MM.1S (cell line): ENCODE results near the gene SRRM1.
A peak's percentile ranks its signal among the peaks of the same experiment; 100 is the strongest.

Source experiments
- DNase-seq: peaks from one replicate; pipeline ENCODE4 v3.0.0-alpha.2; 2015
- H2AFZ ChIP-seq: fragments of 300-600 bp; sonication (generic); 2 replicates; pipeline ENCODE4 v1.6.0; 2016; ENCODE audit warnings: antibody characterized with exemption, low read length
- H3F3A ChIP-seq: fragments of 300-600 bp; sonication (generic); 2 replicates; pipeline ENCODE4 v1.6.1; 2016; ENCODE audit warnings: mild to moderate bottlenecking, antibody characterized with exemption, low read length, moderate library complexity, mixed read lengths; ENCODE audit not compliant: insufficient read depth
- H3K27ac ChIP-seq: fragments of 300-600 bp; sonication (generic); 2 replicates; pipeline ENCODE4 v1.5.1; 2016; ENCODE audit warnings: mild to moderate bottlenecking, low read length
- H3K27me3 ChIP-seq: fragments of 300-600 bp; sonication (generic); replicated peaks from 2 replicates; pipeline ENCODE4 v1.6.0; 2016; ENCODE audit warnings: low read length; ENCODE audit not compliant: insufficient read depth
- H3K36me3 ChIP-seq: fragments of 300-600 bp; sonication (generic); replicated peaks from 2 replicates; pipeline ENCODE4 v1.6.1; 2016; ENCODE audit warnings: mild to moderate bottlenecking, low read length, mixed read lengths; ENCODE audit not compliant: insufficient read depth
- H3K4me1 ChIP-seq: fragments of 300-600 bp; sonication (generic); 2 replicates; pipeline ENCODE4 v1.6.1; 2016; ENCODE audit warnings: low read length, mixed read lengths
- H3K4me2 ChIP-seq: fragments of 300-600 bp; sonication (generic); 2 replicates; pipeline ENCODE4 v1.6.0; 2016; ENCODE audit warnings: low read depth, low read length
- H3K4me3 ChIP-seq: fragments of 300-600 bp; sonication (generic); 2 replicates; pipeline ENCODE4 v1.5.1; 2016; ENCODE audit warnings: low read length, mixed read lengths
- H3K79me2 ChIP-seq: fragments of 300-600 bp; sonication (generic); 2 replicates; pipeline ENCODE4 v1.6.1; 2016; ENCODE audit warnings: mixed run types, low read length, mixed read lengths
- H3K9ac ChIP-seq: fragments of 300-600 bp; sonication (generic); 2 replicates; pipeline ENCODE4 v1.6.1; 2016; ENCODE audit warnings: low read length, mixed read lengths
- H3K9me2 ChIP-seq: fragments of 300-600 bp; sonication (generic); replicated peaks from 2 replicates; pipeline ENCODE4 v1.6.1; 2016; ENCODE audit warnings: mild to moderate bottlenecking, low read length, mixed read lengths; ENCODE audit not compliant: insufficient read depth
- H3K9me3 ChIP-seq: fragments of 300-600 bp; sonication (generic); replicated peaks from 2 replicates; pipeline ENCODE4 v1.6.1; 2016; ENCODE audit warnings: mild to moderate bottlenecking, low read length, mixed read lengths; ENCODE audit not compliant: insufficient read depth
- H4K20me1 ChIP-seq: fragments of 300-600 bp; sonication (generic); 2 replicates; pipeline ENCODE4 v1.6.1; 2016; ENCODE audit warnings: mild to moderate bottlenecking, low read length, moderate library complexity, mixed read lengths; ENCODE audit not compliant: insufficient read depth
- EZH2 ChIP-seq: fragments of 300-600 bp; sonication (generic); optimal IDR thresholded peaks from 2 replicates; pipeline ENCODE3; 2017; ENCODE audit warnings: low read depth, mild to moderate bottlenecking, antibody characterized with exemption, low read length, mixed read lengths
- EZH2phosphoT487 ChIP-seq: fragments of 300-600 bp; sonication (generic); IDR thresholded peaks from 2 replicates; pipeline ENCODE4 v1.6.1; 2018; ENCODE audit warnings: antibody characterized with exemption, low read length
- TF ChIP-seq, protein P1 (sequence below): fragments of 300-600 bp; sonication (generic); IDR thresholded peaks from 2 replicates; pipeline ENCODE4 v1.5.1; 2016; ENCODE audit warnings: antibody characterized with exemption, low read length, mixed read lengths

SRRM1 gene

DNA sequence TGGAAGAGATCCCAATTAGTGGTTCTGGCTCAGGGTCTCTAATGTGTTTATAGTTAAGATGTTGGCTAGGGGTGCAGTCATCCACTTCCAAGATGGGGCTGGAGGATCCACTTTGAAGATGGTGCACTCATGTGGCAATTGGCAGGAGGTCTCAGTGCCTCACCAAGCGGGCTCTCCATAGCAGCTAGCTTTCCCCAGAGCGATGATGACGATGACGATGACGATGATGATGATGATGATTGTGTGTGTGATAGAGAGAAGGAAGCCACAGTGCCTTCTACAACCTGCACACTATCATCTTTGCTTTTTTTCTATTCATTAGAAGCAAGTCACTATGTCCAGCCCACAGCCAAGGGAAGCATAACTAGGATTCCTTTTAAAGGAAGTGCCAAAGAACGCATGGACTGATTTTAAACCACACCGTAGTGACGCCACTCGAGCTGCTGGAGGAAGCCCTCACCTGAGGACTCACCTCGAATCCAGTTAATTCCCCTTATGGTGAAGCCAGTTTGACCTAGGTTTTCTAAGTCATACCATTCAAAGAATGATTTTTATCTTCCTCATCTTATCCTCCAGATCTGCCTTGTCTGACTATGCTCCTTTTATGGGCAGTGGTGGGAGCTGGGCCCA lies 49.4 kb downstream of the SRRM1 start:
- Histone ChIP-seq H2AFZ (no peak overlapping the region), H3K9ac (no peak overlapping the region), H3K27me3 (no peaks in the 10 kb centered on the region), H3K9me2 (no peaks in the 10 kb centered on the region), H3K9me3 (no peaks in the 10 kb centered on the region), H3K36me3 (no peaks in the 10 kb centered on the region), H3K4me1 (peaks cover 11% of the 10 kb centered on the region), H3K79me2 (no peaks in the 10 kb centered on the region), H4K20me1 (no peaks in the 10 kb centered on the region), H3K4me3 (no peak overlapping the region), H3K4me2 (no peak overlapping the region), H3F3A (0 out of 2 replicates have a peak, but pooled peaks cover 3% of the 10 kb centered on the region), H3K27ac (no peak overlapping the region)
- no peak for DNase-seq
- TF ChIP-seq, protein P1, sequence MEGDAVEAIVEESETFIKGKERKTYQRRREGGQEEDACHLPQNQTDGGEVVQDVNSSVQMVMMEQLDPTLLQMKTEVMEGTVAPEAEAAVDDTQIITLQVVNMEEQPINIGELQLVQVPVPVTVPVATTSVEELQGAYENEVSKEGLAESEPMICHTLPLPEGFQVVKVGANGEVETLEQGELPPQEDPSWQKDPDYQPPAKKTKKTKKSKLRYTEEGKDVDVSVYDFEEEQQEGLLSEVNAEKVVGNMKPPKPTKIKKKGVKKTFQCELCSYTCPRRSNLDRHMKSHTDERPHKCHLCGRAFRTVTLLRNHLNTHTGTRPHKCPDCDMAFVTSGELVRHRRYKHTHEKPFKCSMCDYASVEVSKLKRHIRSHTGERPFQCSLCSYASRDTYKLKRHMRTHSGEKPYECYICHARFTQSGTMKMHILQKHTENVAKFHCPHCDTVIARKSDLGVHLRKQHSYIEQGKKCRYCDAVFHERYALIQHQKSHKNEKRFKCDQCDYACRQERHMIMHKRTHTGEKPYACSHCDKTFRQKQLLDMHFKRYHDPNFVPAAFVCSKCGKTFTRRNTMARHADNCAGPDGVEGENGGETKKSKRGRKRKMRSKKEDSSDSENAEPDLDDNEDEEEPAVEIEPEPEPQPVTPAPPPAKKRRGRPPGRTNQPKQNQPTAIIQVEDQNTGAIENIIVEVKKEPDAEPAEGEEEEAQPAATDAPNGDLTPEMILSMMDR = no peak
- TF ChIP-seq EZH2 (no peak), EZH2phosphoT487 (no peak)

DNA sequence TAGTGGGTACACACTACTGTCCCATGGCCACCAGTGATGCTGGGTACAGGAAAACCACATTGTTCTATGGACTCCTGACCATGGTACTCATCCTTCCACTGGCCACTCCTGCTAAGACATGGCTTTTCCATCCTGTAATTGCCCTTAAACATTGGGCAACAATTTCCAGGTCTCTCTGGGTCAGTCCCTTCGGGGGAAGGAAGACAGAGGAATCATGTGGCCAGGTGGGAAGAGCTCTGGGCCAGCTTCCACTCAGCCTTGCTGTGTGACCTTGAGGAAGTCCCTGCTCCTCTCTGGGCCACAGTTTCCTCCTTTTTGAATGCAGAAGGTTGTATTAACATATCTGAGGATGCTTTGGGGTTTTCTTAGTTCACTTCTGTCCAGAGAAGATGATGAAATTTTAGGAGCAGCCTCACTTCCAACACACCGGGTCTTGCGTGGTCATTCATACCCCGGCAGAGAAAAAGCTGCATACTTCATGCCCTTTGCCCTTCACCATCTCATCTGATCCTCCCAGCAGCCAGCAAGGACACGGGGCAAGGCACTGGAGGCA lies 50.8 kb downstream of the SRRM1 start:
- Histone ChIP-seq H3K9ac (no peak overlapping the region; the same call in 1 of the 2 replicates), H3K9me3 (no peaks in the 10 kb centered on the region), H3K4me2 (peak overlapping the region; percentile 49), H3K4me3 (peak overlapping the region; percentile 13; the same call in 1 of the 2 replicates), H3K79me2 (no peaks in the 10 kb centered on the region), H2AFZ (peak overlapping the region; percentile 33), H3K27me3 (no peaks in the 10 kb centered on the region), H3K27ac (peak overlapping the region; percentile 39; the same call in 1 of the 2 replicates), H3K4me1 (peaks cover 11% of the 10 kb centered on the region), H3K36me3 (no peaks in the 10 kb centered on the region), H3K9me2 (no peaks in the 10 kb centered on the region), H3F3A (0 out of 2 replicates have a peak, but pooled peaks cover 3% of the 10 kb centered on the region), H4K20me1 (no peaks in the 10 kb centered on the region)
- no peak for TF ChIP-seq EZH2
- TF ChIP-seq EZH2phosphoT487 = no peak
- DNase-seq = no peak

DNA sequence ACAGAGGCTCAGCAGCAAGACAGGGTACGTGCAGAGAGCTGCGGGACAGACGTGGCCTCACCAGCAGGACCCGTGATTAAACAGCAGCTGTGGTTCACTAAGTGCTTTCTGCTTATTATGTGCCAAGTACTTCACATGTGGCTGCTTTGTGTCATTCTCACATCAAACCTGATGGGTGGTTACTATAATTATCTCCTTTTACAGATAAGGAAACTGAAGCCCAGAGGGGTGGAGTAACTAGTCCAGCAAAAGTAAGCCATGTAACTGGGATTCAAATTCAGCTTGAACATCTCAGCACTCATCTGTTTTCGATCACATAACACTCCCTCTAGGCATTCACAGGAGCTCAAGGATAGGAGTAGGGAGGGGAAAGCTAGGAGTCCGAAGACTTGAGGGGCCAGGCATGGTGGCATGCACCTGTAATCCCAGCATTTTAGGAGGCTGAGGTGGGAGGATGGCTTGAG lies 51.3 kb downstream of the SRRM1 start:
- H4K20me1 ChIP-seq = no peaks in the 10 kb centered on the region
- H3K9me3 ChIP-seq = no peaks in the 10 kb centered on the region
- H2AFZ ChIP-seq = peak overlapping the region; percentile 33
- H3K79me2 ChIP-seq = no peaks in the 10 kb centered on the region
- H3K4me3 ChIP-seq = peak overlapping the region; percentile 13; the same call in 1 of the 2 replicates
- 0 out of 2 replicates have a peak, but pooled peaks cover 3% of the 10 kb centered on the region for H3F3A ChIP-seq
- no peaks in the 10 kb centered on the region for H3K9me2 ChIP-seq
- peak overlapping the region; percentile 39; the same call in 1 of the 2 replicates for H3K27ac ChIP-seq
- peaks cover 11% of the 10 kb centered on the region for H3K4me1 ChIP-seq
- H3K4me2 ChIP-seq = peak overlapping the region; percentile 49
- TF ChIP-seq EZH2 (no peak), EZH2phosphoT487 (no peak)
- TF ChIP-seq, protein P1 = no peak
- peak; percentile 73 for DNase-seq
- H3K36me3 ChIP-seq = no peaks in the 10 kb centered on the region
- H3K9ac ChIP-seq = no peak overlapping the region; the same call in 1 of the 2 replicates
- H3K27me3 ChIP-seq = no peaks in the 10 kb centered on the region
